Measurements from ENCODE around the gene HDGFL3.
"Not testable (repeated sequence)": the region's sequence is repeated elsewhere in the genome, so short reads cannot be mapped to it uniquely, and the experiment has no call there.

HDGFL3 gene

GRCh38 chr15:83192742-83193141, 14.9 kb downstream of the HDGFL3 start:
- DNase-seq, result no peak

GRCh38 chr15:83190450-83190849, 17.2 kb downstream of the HDGFL3 start:
- DNase-seq, result no peak

- no peak for DNase-seq
Measured at GRCh38 chr15:83185561-83185960, 22.1 kb downstream of the HDGFL3 start.

GRCh38 chr15:83178869-83179325, 28.7 kb downstream of the HDGFL3 start:
- DNase-seq, result no peak

- DNase-seq, result no peak
Measured at GRCh38 chr15:83178390-83178789, 29.2 kb downstream of the HDGFL3 start.

- no peak for DNase-seq
Measured at GRCh38 chr15:83174891-83175290, 32.7 kb downstream of the HDGFL3 start.

GRCh38 chr15:83170474-83171165, 37.0 kb downstream of the HDGFL3 start:
- DNase-seq, result no peak

- DNase-seq, result not testable (repeated sequence)
Measured at GRCh38 chr15:83169576-83169975, 38.0 kb downstream of the HDGFL3 start.

GRCh38 chr15:83166830-83167229, 40.8 kb downstream of the HDGFL3 start:
- DNase-seq, result no peak

- DNase-seq, result no peak
Measured at GRCh38 chr15:83166218-83166617, 41.4 kb downstream of the HDGFL3 start.

GRCh38 chr15:83164771-83165404, 42.7 kb downstream of the HDGFL3 start:
- no peak for DNase-seq

GRCh38 chr15:83164111-83164770, 43.4 kb downstream of the HDGFL3 start:
- DNase-seq, result no peak

- DNase-seq, result no peak
Measured at GRCh38 chr15:83163032-83163431, 44.6 kb downstream of the HDGFL3 start.

GRCh38 chr15:83160741-83161140, 46.9 kb downstream of the HDGFL3 start:
- no peak for DNase-seq

- DNase-seq, result no peak
Measured at GRCh38 chr15:83158393-83158792, 49.2 kb downstream of the HDGFL3 start.

GRCh38 chr15:83155942-83156341, 51.7 kb downstream of the HDGFL3 start:
- DNase-seq, result no peak

GRCh38 chr15:83153288-83153687, 54.3 kb downstream of the HDGFL3 start:
- no peak for DNase-seq

- DNase-seq, result no peak
Measured at GRCh38 chr15:83144771-83145170, 62.9 kb downstream of the HDGFL3 start.

- DNase-seq, result not testable (repeated sequence)
Measured at GRCh38 chr15:83142151-83142550, 65.5 kb downstream of the HDGFL3 start.

GRCh38 chr15:83132861-83133523, 74.6 kb downstream of the HDGFL3 start:
- DNase-seq, result no peak

GRCh38 chr15:83129791-83130190, 77.8 kb downstream of the HDGFL3 start:
- DNase-seq, result no peak

- DNase-seq, result no peak
Measured at GRCh38 chr15:83127547-83128150, 80.0 kb downstream of the HDGFL3 start.

- no peak for DNase-seq
Measured at GRCh38 chr15:83123529-83123928, 84.1 kb downstream of the HDGFL3 start.

Data from NCI-H1105 treated with DMSO at 0.1 percent for 48 hours (cell line).